HCT116 (cell line): Measurements from ENCODE around the gene TTC24. TPM values are rescaled to one million over a fixed set of nuclear protein-coding genes. Genes with fewer than 3 reads are reported as not detected.

Experiments used
- CBX3 ChIP-seq: IDR thresholded peaks from 2 replicates; pipeline ENCODE4 v1.6.1; 2012; ENCODE audit warnings: low read depth
- CEBPB ChIP-seq: IDR thresholded peaks from 2 replicates; pipeline ENCODE4 v1.6.1; 2012; ENCODE audit warnings: low read depth
- ELF1 ChIP-seq: IDR thresholded peaks from 2 replicates; pipeline ENCODE4 v1.6.1; 2012; ENCODE audit warnings: low read depth, borderline replicate concordance
- RAD21 ChIP-seq: IDR thresholded peaks from 2 replicates; pipeline ENCODE4 v1.6.1; 2012; ENCODE audit warnings: low read depth, mild to moderate bottlenecking
- total RNA-seq: library from RNA; stranded (reverse); gene quantifications from one replicate; pipeline ENCODE4 v1.2.1, GENCODE V29; 2021; ENCODE audit not compliant: unreplicated experiment
- TF ChIP-seq, protein P1 (sequence below): IDR thresholded peaks from 2 replicates; pipeline ENCODE4 v1.6.1; 2012; ENCODE audit warnings: low read depth

Gene TTC24
- total RNA-seq, 1 experiment from 2014 or later, result not detected

- TF ChIP-seq, protein P1, sequence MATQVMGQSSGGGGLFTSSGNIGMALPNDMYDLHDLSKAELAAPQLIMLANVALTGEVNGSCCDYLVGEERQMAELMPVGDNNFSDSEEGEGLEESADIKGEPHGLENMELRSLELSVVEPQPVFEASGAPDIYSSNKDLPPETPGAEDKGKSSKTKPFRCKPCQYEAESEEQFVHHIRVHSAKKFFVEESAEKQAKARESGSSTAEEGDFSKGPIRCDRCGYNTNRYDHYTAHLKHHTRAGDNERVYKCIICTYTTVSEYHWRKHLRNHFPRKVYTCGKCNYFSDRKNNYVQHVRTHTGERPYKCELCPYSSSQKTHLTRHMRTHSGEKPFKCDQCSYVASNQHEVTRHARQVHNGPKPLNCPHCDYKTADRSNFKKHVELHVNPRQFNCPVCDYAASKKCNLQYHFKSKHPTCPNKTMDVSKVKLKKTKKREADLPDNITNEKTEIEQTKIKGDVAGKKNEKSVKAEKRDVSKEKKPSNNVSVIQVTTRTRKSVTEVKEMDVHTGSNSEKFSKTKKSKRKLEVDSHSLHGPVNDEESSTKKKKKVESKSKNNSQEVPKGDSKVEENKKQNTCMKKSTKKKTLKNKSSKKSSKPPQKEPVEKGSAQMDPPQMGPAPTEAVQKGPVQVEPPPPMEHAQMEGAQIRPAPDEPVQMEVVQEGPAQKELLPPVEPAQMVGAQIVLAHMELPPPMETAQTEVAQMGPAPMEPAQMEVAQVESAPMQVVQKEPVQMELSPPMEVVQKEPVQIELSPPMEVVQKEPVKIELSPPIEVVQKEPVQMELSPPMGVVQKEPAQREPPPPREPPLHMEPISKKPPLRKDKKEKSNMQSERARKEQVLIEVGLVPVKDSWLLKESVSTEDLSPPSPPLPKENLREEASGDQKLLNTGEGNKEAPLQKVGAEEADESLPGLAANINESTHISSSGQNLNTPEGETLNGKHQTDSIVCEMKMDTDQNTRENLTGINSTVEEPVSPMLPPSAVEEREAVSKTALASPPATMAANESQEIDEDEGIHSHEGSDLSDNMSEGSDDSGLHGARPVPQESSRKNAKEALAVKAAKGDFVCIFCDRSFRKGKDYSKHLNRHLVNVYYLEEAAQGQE, result no peak
- TF ChIP-seq RAD21, result no peak
- no peak for TF ChIP-seq CEBPB
- TF ChIP-seq ELF1, result no peak
- no peak for TF ChIP-seq CBX3
Observed at GRCh38 chr1:156632355-156632754, 52.8 kb downstream of the TTC24 start (continued).

Other genes with a start within 250 kb of the TTC24 start
- 619 TPM for gene CCT3, start 241.4 kb upstream of the TTC24 start, total RNA-seq
- 1.0 TPM for gene TSACC, start 241.2 kb upstream of the TTC24 start, total RNA-seq
- 5.7 TPM for gene RHBG, start 210.5 kb upstream of the TTC24 start, total RNA-seq
- 44.2 TPM for gene MEF2D, start 78.9 kb upstream of the TTC24 start, total RNA-seq
- 38.8 TPM for gene IQGAP3, start 7.2 kb upstream of the TTC24 start, total RNA-seq
- gene NAXE, start 12.1 kb downstream of the TTC24 start, total RNA-seq, result 139 TPM
- gene GPATCH4, start 21.8 kb downstream of the TTC24 start, total RNA-seq, result 39.4 TPM
- 0.54 TPM for gene HAPLN2, start 39.7 kb downstream of the TTC24 start, total RNA-seq
- gene BCAN, start 62.4 kb downstream of the TTC24 start, total RNA-seq, result not detected
- 8.4 TPM for gene NES, start 97.7 kb downstream of the TTC24 start, total RNA-seq
- gene CRABP2, start 125.9 kb downstream of the TTC24 start, total RNA-seq, result 209 TPM
- gene METTL25B, start 148.7 kb downstream of the TTC24 start, total RNA-seq, result 36.5 TPM
- 41.7 TPM for gene ISG20L2, start 149.0 kb downstream of the TTC24 start, total RNA-seq
- 111 TPM for gene MRPL24, start 161.4 kb downstream of the TTC24 start, total RNA-seq
- 304 TPM for gene HDGF, start 172.0 kb downstream of the TTC24 start, total RNA-seq
- gene PRCC, start 187.8 kb downstream of the TTC24 start, total RNA-seq, result 78.1 TPM
- gene SH2D2A, start 237.1 kb downstream of the TTC24 start, total RNA-seq, result 4.8 TPM